ENCODE data around the gene PTPRG.

Gene PTPRG

DNA sequence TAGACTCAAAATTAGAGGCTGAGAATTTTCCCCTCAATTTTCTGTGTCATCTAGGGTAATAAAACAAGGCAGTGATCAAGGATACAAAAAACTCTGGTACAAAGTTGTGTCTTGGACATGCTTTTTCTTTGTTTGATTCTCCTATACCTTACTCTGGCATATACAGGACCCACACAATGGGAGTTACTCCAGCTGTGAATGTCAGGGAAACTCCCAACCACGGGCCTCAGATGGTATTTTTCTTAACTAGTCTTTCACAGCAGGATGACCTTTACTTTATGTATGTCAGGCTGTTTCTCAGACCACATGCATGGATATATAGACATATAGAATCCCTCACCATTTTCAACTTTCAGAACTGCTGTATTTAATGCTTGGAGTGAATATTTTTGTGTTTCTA lies 770.6 kb downstream of the PTPRG start:
- no peak for DNase-seq (ENCODE audit: low spot score)
- no peak overlapping the region for H3K4me3 ChIP-seq
- TF ChIP-seq CTCF (IDR thresholded peaks at IDR 0.05): no peak

GRCh38 chr3:62332835-62333244 lies 771.5 kb downstream of the PTPRG start:
- DNase-seq (ENCODE audit: low spot score): no peak
- no peak overlapping the region for H3K27ac ChIP-seq

More for the DNA sequence above, 770.6 kb downstream of the PTPRG start:
- H3K27ac ChIP-seq: no peak overlapping the region

DNA sequence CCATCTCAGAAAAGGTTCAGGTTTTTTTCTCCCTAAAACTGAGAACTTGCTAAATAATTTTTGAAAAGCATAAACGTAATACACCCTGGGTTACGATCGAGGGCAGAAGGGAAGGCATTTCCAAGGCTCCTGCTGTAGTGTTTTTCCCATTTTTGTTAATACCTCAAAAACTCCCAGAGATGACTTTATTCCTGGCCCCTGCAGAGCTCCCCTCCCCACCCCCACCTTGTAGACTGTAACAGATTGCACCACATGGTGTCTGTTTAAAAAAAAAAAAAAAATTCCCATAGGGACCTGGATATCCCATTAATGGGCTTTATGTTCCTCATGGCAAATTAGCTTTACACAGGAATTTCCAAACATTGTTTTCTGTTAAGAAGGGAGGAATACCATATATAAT lies 773.8 kb downstream of the PTPRG start:
- Histone ChIP-seq H3K27ac (no peak overlapping the region), H3K4me3 (no peak overlapping the region)
- DNase-seq (ENCODE audit: low spot score): no peak
- TF ChIP-seq CTCF (IDR thresholded peaks at IDR 0.05): no peak

More at GRCh38 chr3:62332835-62333244, 771.5 kb downstream of the PTPRG start:
- TF ChIP-seq CTCF (IDR thresholded peaks at IDR 0.05): peak; percentile 37
- no peak overlapping the region for H3K4me3 ChIP-seq

- no peak for DNase-seq (ENCODE audit: low spot score)
- H3K4me3 ChIP-seq: no peak overlapping the region
- no peak overlapping the region for H3K27ac ChIP-seq
- no peak for TF ChIP-seq CTCF (IDR thresholded peaks at IDR 0.05)
These were observed 782.4 kb downstream of the PTPRG start for GRCh38 chr3:62343755-62344154.

Measured in coronary artery (tissue), 2 donors.